Measurements from ENCODE around the gene BCL6. TPM values are rescaled to one million over a fixed set of nuclear protein-coding genes. Genes with fewer than 3 reads are reported as not detected.

BCL6 gene
- total RNA-seq, 6 donors from 2014 or later, result 80.4 to 268 (median 119) TPM

- H3K4me3 ChIP-seq, result no peak overlapping the region
- WGBS, 2 donors, result 71 to 76% methylated on average over 2 of the region's 2 CpGs
- H3K27ac ChIP-seq, result peak overlapping the region in 1 of 4 donors; percentile 23
- H3K36me3 ChIP-seq, result no peaks in the 10 kb centered on the region
- TF ChIP-seq POLR2A (IDR thresholded peaks at IDR 0.05) (no peak), EP300 (IDR thresholded peaks at IDR 0.05) (no peak), CTCF (IDR thresholded peaks at IDR 0.05) (no peak), POLR2AphosphoS5 (IDR thresholded peaks at IDR 0.05) (no peak)
- no peaks in the 10 kb centered on the region for H3K27me3 ChIP-seq
- DNase-seq (no peak), ATAC-seq (ENCODE audit: low FRiP score in 2 of 2) (peak in 1 of 2 donors; percentile 46)
- H3K4me1 ChIP-seq, result peaks cover 0 to 14% (median 3%) of the 10 kb centered on the region in 4 donors
- H3K9me3 ChIP-seq, result no peaks in the 10 kb centered on the region
Observed at GRCh38 chr3:187713504-187713903, 31.8 kb downstream of the BCL6 start.

- ATAC-seq (ENCODE audit: low FRiP score in 2 of 2) (no peak), DNase-seq (no peak)
- Histone ChIP-seq H3K27me3 (no peaks in the 10 kb centered on the region), H3K4me1 (peaks cover 0 to 9% (median 2%) of the 10 kb centered on the region in 4 donors), H3K27ac (no peak overlapping the region), H3K9me3 (no peaks in the 10 kb centered on the region), H3K4me3 (no peak overlapping the region), H3K36me3 (no peaks in the 10 kb centered on the region)
- TF ChIP-seq POLR2A (IDR thresholded peaks at IDR 0.05) (no peak), EP300 (IDR thresholded peaks at IDR 0.05) (no peak), CTCF (IDR thresholded peaks at IDR 0.05) (no peak)
- WGBS, 2 donors, result 80 to 84% methylated on average over 4 of the region's 4 CpGs
Observed at GRCh38 chr3:187709155-187709554, 36.1 kb downstream of the BCL6 start.

- H3K27me3 ChIP-seq, result no peaks in the 10 kb centered on the region
- H3K27ac ChIP-seq, result no peak overlapping the region
- H3K36me3 ChIP-seq, result no peaks in the 10 kb centered on the region
- DNase-seq (no peak), ATAC-seq (ENCODE audit: low FRiP score in 2 of 2) (no peak)
- TF ChIP-seq CTCF (IDR thresholded peaks at IDR 0.05) (no peak), EP300 (IDR thresholded peaks at IDR 0.05) (no peak), POLR2A (IDR thresholded peaks at IDR 0.05) (no peak), POLR2AphosphoS5 (IDR thresholded peaks at IDR 0.05) (no peak)
- H3K9me3 ChIP-seq, result no peaks in the 10 kb centered on the region
- H3K4me3 ChIP-seq, result no peak overlapping the region
- H3K4me1 ChIP-seq, result peaks cover 0 to 5% (median under 1%) of the 10 kb centered on the region in 4 donors
Observed at GRCh38 chr3:187708696-187709095, 36.6 kb downstream of the BCL6 start.

GRCh38 chr3:187706971-187707370, 38.3 kb downstream of the BCL6 start:
- H3K27me3 ChIP-seq, result no peaks in the 10 kb centered on the region
- H3K9me3 ChIP-seq, result no peaks in the 10 kb centered on the region
- no peak overlapping the region for H3K4me3 ChIP-seq
- peaks cover 0 to 4% (median 0%) of the 10 kb centered on the region in 4 donors for H3K4me1 ChIP-seq
- no peaks in the 10 kb centered on the region for H3K36me3 ChIP-seq
- peak in 1 of 2 donors; percentile 62 for DNase-seq
- 65 to 87% methylated on average over 2 of the region's 2 CpGs for WGBS, 2 donors
- ATAC-seq (ENCODE audit: low FRiP score in 2 of 2), result peak in 1 of 2 donors; percentile 39
- TF ChIP-seq CTCF (IDR thresholded peaks at IDR 0.05) (no peak), EP300 (IDR thresholded peaks at IDR 0.05) (no peak), POLR2AphosphoS5 (IDR thresholded peaks at IDR 0.05) (no peak), POLR2A (IDR thresholded peaks at IDR 0.05) (no peak)
- H3K27ac ChIP-seq, result no peak overlapping the region

- ATAC-seq (ENCODE audit: low FRiP score in 2 of 2), result no peak
- no peak for TF ChIP-seq POLR2A (IDR thresholded peaks at IDR 0.05)
- TF ChIP-seq POLR2AphosphoS5 (IDR thresholded peaks at IDR 0.05), result no peak
- no peak for TF ChIP-seq EP300 (IDR thresholded peaks at IDR 0.05)
- no peak for TF ChIP-seq CTCF (IDR thresholded peaks at IDR 0.05)
- Histone ChIP-seq H3K27ac (no peak overlapping the region), H3K27me3 (no peaks in the 10 kb centered on the region), H3K4me1 (peaks cover 0 to 4% (median 0%) of the 10 kb centered on the region in 4 donors), H3K4me3 (no peak overlapping the region), H3K36me3 (no peaks in the 10 kb centered on the region), H3K9me3 (no peaks in the 10 kb centered on the region)
- no peak for DNase-seq
Observed at GRCh38 chr3:187705164-187705563, 40.1 kb downstream of the BCL6 start.
